BE2C (cell line): ENCODE data around the gene TMEM106A. TPM values are rescaled to one million over a fixed set of nuclear protein-coding genes. Genes with fewer than 3 reads are reported as not detected.
A peak's percentile ranks its signal among the peaks of the same experiment; 100 is the strongest.
"Not testable (repeated sequence)": the region's sequence is repeated elsewhere in the genome, so short reads cannot be mapped to it uniquely, and the experiment has no call there.

Experiments
- DNase-seq: peaks from one replicate; pipeline ENCODE4 v3.0.0-alpha.2; 2020
- H3K27me3 ChIP-seq: fragments of 250-450 bp; sonication (Bioruptor Pico); 2 replicates; pipeline ENCODE4 v1.5.1; 2020; ENCODE audit warnings: mild to moderate bottlenecking
- H3K36me3 ChIP-seq: fragments of 250-450 bp; sonication (Bioruptor Pico); 2 replicates; pipeline ENCODE4 v1.5.1; 2020; ENCODE audit warnings: mild to moderate bottlenecking
- H3K4me1 ChIP-seq: fragments of 250-450 bp; sonication (Bioruptor Pico); 2 replicates; pipeline ENCODE4 v1.5.1; 2020
- H3K4me3 ChIP-seq: 2 replicates; pipeline ENCODE4 v1.5.1; 2011; ENCODE audit warnings: low read depth, low read length
- H3K9me3 ChIP-seq: fragments of 250-450 bp; sonication (Bioruptor Pico); 2 replicates; pipeline ENCODE4 v1.5.1; 2020
- polyA plus RNA-seq: library from polyadenylated mRNA; unstranded; fragments of >200 nt; gene quantifications from one replicate; pipeline ENCODE4 v1.2.1, GENCODE V29; 2012; ENCODE audit warnings: low read depth, missing spikeins; ENCODE audit not compliant: insufficient read length, insufficient read depth
- TF ChIP-seq, protein P1 (sequence below): IDR thresholded peaks from 2 replicates; pipeline ENCODE4 v1.5.1; 2012; ENCODE audit warnings: mild to moderate bottlenecking, low read depth, low read length

The TMEM106A gene, protein sequence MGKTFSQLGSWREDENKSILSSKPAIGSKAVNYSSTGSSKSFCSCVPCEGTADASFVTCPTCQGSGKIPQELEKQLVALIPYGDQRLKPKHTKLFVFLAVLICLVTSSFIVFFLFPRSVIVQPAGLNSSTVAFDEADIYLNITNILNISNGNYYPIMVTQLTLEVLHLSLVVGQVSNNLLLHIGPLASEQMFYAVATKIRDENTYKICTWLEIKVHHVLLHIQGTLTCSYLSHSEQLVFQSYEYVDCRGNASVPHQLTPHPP
- polyA plus RNA-seq = 0.20 TPM

DNA sequence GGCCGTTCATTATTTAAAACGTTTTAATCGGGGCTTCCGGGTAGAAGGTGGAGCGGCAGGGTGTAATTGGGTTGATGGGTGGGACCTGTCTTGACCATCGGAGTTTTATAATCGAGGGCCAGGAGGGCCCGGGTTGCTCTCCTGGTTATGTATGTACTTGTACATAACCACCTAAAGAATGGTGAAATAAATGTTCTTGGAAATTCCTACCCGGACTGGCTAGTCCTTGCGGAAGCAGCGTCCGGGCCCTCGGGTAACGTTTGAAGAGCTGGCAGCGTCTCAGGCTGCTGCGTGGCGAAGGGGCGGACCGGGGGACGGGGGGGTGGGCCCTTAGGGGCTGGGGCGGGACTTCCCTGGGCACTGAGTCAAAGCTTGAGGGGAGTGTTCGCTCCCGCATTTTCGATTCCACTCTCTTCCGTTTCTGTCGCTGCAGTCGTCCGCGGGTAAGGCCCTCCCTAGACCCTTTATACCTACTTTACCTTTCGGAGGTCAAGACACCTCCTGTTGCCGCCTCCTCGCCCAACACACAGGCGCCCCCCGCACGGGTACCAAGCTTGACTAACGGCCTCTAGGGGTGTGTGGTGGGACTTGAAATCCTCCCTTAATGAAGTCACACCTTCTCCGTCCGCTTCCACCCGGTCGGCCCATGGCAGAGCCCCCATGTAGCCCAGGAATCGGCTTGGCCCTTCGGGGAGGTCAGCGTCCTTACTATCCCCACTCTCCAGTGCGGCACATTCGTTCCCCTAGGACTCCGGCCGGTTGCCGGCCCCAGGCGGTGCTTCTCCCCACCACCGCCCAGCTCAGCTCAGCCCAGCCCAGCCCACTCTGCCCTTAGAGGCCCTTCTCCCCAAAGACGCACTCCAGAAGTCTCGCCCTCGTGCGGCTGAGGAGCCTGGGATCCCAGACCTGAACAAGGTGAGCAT is at the start of gene TMEM106A:
TSS of gene TMEM106A (plus strand) at position 396 of the 923 bp plus-strand sequence. CDS start 1,167 bp downstream, outside the sequence.
- Histone ChIP-seq H3K9me3 (no peaks in the 10 kb centered on the region), H3K4me1 (peaks cover 4% of the 10 kb centered on the region), H3K36me3 (no peaks in the 10 kb centered on the region), H3K4me3 (peak within 1 kb of the TSS; percentile 66), H3K27me3 (no peaks in the 10 kb centered on the region)
- TF ChIP-seq, protein P1, sequence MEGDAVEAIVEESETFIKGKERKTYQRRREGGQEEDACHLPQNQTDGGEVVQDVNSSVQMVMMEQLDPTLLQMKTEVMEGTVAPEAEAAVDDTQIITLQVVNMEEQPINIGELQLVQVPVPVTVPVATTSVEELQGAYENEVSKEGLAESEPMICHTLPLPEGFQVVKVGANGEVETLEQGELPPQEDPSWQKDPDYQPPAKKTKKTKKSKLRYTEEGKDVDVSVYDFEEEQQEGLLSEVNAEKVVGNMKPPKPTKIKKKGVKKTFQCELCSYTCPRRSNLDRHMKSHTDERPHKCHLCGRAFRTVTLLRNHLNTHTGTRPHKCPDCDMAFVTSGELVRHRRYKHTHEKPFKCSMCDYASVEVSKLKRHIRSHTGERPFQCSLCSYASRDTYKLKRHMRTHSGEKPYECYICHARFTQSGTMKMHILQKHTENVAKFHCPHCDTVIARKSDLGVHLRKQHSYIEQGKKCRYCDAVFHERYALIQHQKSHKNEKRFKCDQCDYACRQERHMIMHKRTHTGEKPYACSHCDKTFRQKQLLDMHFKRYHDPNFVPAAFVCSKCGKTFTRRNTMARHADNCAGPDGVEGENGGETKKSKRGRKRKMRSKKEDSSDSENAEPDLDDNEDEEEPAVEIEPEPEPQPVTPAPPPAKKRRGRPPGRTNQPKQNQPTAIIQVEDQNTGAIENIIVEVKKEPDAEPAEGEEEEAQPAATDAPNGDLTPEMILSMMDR = peak; percentile 39
- peak; percentile 76 for DNase-seq

DNA sequence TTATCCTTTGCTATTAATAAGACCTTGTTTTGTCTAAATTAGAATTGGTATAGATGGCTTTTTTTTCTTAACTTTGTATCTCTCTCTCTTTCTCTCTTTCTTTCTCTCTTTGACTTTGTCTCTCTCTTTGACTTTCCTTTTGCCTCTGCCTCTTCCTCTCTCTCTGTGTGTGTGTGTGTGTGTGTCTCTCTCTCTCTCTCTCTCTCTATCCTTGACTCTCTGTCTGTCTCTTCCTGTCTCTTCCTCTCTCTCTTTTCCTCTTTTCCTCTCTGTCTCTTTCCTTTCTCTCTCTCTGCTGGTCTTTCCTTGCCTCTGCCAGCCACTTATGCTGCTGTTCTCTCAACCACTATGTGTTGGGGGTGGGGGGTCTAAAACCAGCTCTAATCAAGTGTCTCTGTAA is 45.7 kb upstream of the TMEM106A start:
- DNase-seq = not testable (repeated sequence)

DNA sequence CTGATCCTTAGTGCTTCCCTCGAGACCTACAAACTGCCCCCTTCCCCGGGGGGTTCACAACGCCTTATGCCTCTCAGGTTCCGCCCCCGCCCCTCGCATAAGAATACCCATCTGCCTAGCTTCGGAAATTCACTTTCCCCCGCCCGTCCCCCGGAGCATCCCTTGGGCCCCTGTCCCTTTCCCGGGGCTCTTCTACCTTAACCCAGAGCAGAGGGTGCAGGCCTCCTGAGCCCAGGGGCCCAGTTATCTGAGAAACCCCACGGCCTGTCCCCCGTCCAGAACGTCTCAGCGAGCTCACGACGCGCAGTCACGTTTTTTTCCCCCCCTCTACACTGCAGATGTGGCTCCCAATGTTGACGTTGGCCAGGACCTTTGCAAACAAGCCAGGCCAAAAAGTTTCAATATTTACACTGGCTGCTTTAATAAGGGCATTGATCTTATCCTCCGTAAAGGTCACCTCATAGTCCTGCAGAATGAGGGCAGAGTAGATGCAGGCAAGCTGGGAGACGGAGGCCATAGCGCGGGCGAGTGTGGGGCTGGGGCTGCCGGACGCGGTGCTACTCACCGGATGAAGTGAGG is 42.0 kb upstream of the TMEM106A start:
- DNase-seq = peak; percentile 26

More for the DNA sequence above, 45.7 kb upstream of the TMEM106A start:
- not testable (repeated sequence) for H3K36me3 ChIP-seq, H3K27me3 ChIP-seq, H3K4me3 ChIP-seq, H3K9me3 ChIP-seq, H3K4me1 ChIP-seq

DNA sequence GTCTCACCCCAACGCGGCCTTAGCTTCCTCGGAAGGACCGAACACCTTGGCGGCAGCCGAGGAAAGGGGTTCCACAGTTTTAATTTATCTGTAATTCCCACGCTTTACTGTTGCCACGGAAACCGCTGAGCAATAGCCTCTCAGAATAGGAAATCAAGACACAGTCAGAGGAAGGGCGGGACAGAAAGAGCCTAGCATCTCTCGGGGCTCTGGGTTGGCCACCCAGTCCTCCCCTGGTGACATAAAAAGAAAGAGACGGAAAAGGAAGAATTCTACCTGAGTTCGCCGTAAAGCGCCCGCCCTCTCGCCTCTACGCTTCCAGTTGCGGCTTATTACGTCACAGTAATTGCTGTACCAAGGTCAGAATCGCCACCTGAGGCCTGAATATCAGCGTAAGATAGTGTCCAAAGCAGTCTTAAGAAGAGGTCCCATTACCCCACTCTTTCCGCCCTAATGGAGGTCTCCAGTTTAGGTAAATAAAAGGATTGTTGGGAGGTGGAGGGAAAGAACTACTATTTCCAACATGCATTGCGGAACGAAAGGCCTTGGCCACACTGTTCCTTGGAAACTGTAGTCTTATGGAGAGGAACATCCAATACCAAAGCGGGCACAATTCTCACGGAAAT is 41.4 kb upstream of the TMEM106A start:
- H3K27me3 ChIP-seq = no peaks in the 10 kb centered on the region
- TF ChIP-seq, protein P1 = no peak
- no peaks in the 10 kb centered on the region for H3K4me1 ChIP-seq
- DNase-seq = peak; percentile 83
- no peaks in the 10 kb centered on the region for H3K36me3 ChIP-seq
- peak overlapping the region; percentile 80 for H3K4me3 ChIP-seq
- H3K9me3 ChIP-seq = no peaks in the 10 kb centered on the region

More for the DNA sequence above, 42.0 kb upstream of the TMEM106A start:
- TF ChIP-seq, protein P1 = no peak
- Histone ChIP-seq H3K4me3 (peak overlapping the region; percentile 80), H3K36me3 (no peaks in the 10 kb centered on the region), H3K4me1 (no peaks in the 10 kb centered on the region), H3K9me3 (no peaks in the 10 kb centered on the region), H3K27me3 (no peaks in the 10 kb centered on the region)

DNA sequence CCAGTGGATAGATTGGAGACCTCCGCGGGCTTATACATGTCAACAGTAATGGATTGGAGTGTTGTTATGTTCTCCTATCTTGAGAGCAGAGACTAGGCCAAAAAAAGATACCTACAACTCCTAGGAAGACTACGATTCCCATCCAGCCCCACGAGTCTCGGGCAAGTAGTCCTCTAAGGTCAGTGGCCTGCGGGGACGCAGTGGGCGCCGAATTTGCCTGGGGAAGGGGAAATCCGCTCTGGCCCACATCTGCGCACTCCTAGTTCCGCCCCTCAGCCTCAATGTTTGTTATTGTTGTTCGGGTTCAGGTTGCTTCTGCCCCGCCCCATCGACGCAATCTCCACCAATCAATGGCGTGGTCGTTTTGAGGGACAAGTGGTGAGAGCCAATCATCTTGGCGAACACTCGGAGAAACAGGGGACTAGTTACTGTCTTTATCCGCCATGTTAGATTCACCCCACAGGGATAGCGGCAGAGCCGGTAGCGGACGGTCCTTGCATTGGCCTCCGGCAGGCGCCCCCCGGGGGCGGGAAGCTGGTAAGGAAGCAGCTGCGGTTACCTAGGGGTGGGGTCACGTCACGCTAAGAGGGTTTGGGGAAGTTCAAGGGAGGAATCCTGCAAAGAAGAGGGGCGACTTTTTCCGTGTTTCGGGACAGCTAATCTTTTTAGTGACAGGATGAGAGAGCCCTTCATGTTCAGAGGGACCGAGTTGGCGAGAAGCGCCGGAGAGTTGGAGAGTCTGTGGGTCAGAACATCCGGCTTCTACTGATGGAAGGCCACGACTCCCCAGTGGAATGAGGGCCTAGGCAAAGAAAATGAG is 40.7 kb upstream of the TMEM106A start, which contains the start of gene NBR1:
TSS of gene NBR1 (plus strand) at position 449 of the 820 bp plus-strand sequence. CDS start 4,586 bp downstream, outside the sequence.
- H3K4me3 ChIP-seq = peak within 1 kb of the TSS; percentile 80

More for the DNA sequence above, 40.7 kb upstream of the TMEM106A start, which contains the start of gene NBR1:
- DNase-seq = peak; percentile 94
- TF ChIP-seq, protein P1 = peak; percentile 26
- Histone ChIP-seq H3K36me3 (peaks cover 3% of the 10 kb centered on the region; the same call in 1 of the 2 replicates), H3K27me3 (no peaks in the 10 kb centered on the region), H3K9me3 (no peaks in the 10 kb centered on the region), H3K4me1 (no peaks in the 10 kb centered on the region)
